ENCODE measurements around the gene PDP2. TPM values are rescaled to one million over a fixed set of nuclear protein-coding genes. Genes with fewer than 3 reads are reported as not detected.

The PDP2 gene
- total RNA-seq, 2 donors from 2014 or later: 4.8 to 6.2 TPM

GRCh38 chr16:66906916-66907836, 26.9 kb downstream of the PDP2 start:
- Histone ChIP-seq H3K27ac (no peak overlapping the region), H3K4me3 (no peak overlapping the region), H3K36me3 (no peaks in the 10 kb centered on the region), H3K9me3 (no peaks in the 10 kb centered on the region), H3K27me3 (replicated peaks; ENCODE audit: insufficient read depth) (no peaks in the 10 kb centered on the region), H3K4me1 (ENCODE audit: control insufficient read depth in 1 of 2, low read depth in 2 of 2) (peaks cover 30 to 54% of the 10 kb centered on the region in 2 donors)
- no peak for TF ChIP-seq CTCF (IDR thresholded peaks at IDR 0.05)
- no peak for ATAC-seq (ENCODE audit: insufficient number of reproducible peaks, low FRiP score, low read depth)
- DNase-seq (ENCODE audit: low spot score): no peak

GRCh38 chr16:66908116-66908515, 27.8 kb downstream of the PDP2 start:
- ATAC-seq (ENCODE audit: insufficient number of reproducible peaks, low FRiP score, low read depth) (no peak), DNase-seq (ENCODE audit: low spot score) (no peak)
- Histone ChIP-seq H3K9me3 (no peaks in the 10 kb centered on the region), H3K27me3 (replicated peaks; ENCODE audit: insufficient read depth) (no peaks in the 10 kb centered on the region), H3K4me1 (ENCODE audit: control insufficient read depth in 1 of 2, low read depth in 2 of 2) (peaks cover 26 to 45% of the 10 kb centered on the region in 2 donors), H3K4me3 (no peak overlapping the region), H3K36me3 (no peaks in the 10 kb centered on the region), H3K27ac (no peak overlapping the region)
- no peak for TF ChIP-seq CTCF (IDR thresholded peaks at IDR 0.05)

GRCh38 chr16:66908762-66909559, 28.6 kb downstream of the PDP2 start:
- Histone ChIP-seq H3K9me3 (no peaks in the 10 kb centered on the region), H3K4me1 (ENCODE audit: control insufficient read depth in 1 of 2, low read depth in 2 of 2) (peaks cover 19 to 36% of the 10 kb centered on the region in 2 donors), H3K27me3 (replicated peaks; ENCODE audit: insufficient read depth) (no peaks in the 10 kb centered on the region), H3K27ac (no peak overlapping the region), H3K4me3 (no peak overlapping the region), H3K36me3 (no peaks in the 10 kb centered on the region)
- no peak for TF ChIP-seq CTCF (IDR thresholded peaks at IDR 0.05)
- ATAC-seq (ENCODE audit: insufficient number of reproducible peaks, low FRiP score, low read depth): no peak
- no peak for DNase-seq (ENCODE audit: low spot score)

GRCh38 chr16:66910175-66910940, 30.0 kb downstream of the PDP2 start:
- Histone ChIP-seq H3K4me1 (ENCODE audit: control insufficient read depth in 1 of 2, low read depth in 2 of 2) (peaks cover 5 to 22% of the 10 kb centered on the region in 2 donors), H3K9me3 (no peaks in the 10 kb centered on the region), H3K27ac (no peak overlapping the region), H3K36me3 (no peaks in the 10 kb centered on the region), H3K4me3 (no peak overlapping the region), H3K27me3 (replicated peaks; ENCODE audit: insufficient read depth) (no peaks in the 10 kb centered on the region)
- ATAC-seq (ENCODE audit: insufficient number of reproducible peaks, low FRiP score, low read depth): no peak
- TF ChIP-seq CTCF (IDR thresholded peaks at IDR 0.05): no peak
- no peak for DNase-seq (ENCODE audit: low spot score)

Data from thoracic aorta (tissue), 2 donors.